Activated CD8-positive, alpha-beta T cell treated with anti-CD3 and anti-CD28 coated beads, Interleukin-2, amount 10 ng/mL, durations not matched to agents 7 days and 5 days (primary cell): ENCODE data around the gene CBX3. TPM values are rescaled to one million over a fixed set of nuclear protein-coding genes. Genes with fewer than 3 reads are reported as not detected.
"Not testable (repeated sequence)": the region's sequence is repeated elsewhere in the genome, so short reads cannot be mapped to it uniquely, and the experiment has no call there.

Experiments
- ATAC-seq: fragments of 150-1000 bp; cut with Tn5 transposase; one replicate; pipeline ENCODE4 v1.10.0; 2021; ENCODE audit warnings: moderate library complexity
- CTCF ChIA-PET: fragments of 350-600 bp; sonication (Branson Sonifier 250); formaldehyde crosslinking; loops from one replicate; lab custom pipeline; 2021; ENCODE audit warnings: antibody characterized with exemption; lab: Charles Lee
- POLR2A ChIA-PET: fragments of 350-600 bp; sonication (Branson Sonifier 250); formaldehyde crosslinking; loops from one replicate; lab custom pipeline; 2021; ENCODE audit warnings: antibody characterized with exemption; lab: Charles Lee
- DNase-seq: peaks from one replicate; pipeline ENCODE4 v3.0.0-alpha.2; 2020
- H3K27ac Mint-ChIP-seq: one replicate; pipeline ENCODE4 v1.8.0; 2021; ENCODE audit warnings: mild to moderate bottlenecking, mixed read lengths
- H3K27me3 Mint-ChIP-seq: one replicate; pipeline ENCODE4 v1.8.0; 2021; ENCODE audit warnings: low read depth, mixed read lengths
- H3K36me3 Mint-ChIP-seq: one replicate; pipeline ENCODE4 v1.8.0; 2021; ENCODE audit warnings: low read depth, mixed read lengths
- H3K4me1 Mint-ChIP-seq: one replicate; pipeline ENCODE4 v1.8.0; 2021; ENCODE audit warnings: low read depth, mixed read lengths
- H3K4me3 Mint-ChIP-seq: one replicate; pipeline ENCODE4 v1.8.0; 2021; ENCODE audit warnings: mild to moderate bottlenecking, mixed read lengths
- H3K9me3 Mint-ChIP-seq: one replicate; pipeline ENCODE4 v1.8.0; 2022; ENCODE audit warnings: mixed read lengths; ENCODE audit not compliant: insufficient read depth
- total RNA-seq, 2 experiments: library from RNA; stranded (reverse); gene quantifications; one replicate each; pipeline ENCODE4 v1.2.3, GENCODE V29; 2021

Gene CBX3
- total RNA-seq, 2 experiments from 2014 or later, result 254 to 269 TPM

DNA sequence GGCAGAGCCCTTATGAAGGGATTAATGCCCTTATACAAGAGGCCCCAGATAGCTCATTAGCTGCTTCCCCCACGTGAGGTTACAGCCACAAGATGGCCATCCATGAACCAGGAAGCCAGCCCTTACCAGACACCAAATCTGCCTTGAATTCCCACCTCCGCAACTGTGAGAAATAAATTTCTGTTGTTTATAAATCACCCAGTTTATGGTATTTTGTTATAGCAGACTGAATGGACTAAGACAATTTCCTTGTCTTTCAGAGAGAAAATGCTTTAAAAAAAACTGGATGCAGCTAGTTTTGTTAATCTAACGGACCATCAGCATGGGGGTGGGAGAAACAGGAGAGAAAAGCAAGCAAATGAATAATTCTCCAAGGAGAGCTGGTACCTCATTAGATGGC, 36.5 kb downstream of the CBX3 start:
- Mint-ChIP-seq H3K4me1 (no peaks in the 10 kb centered on the region), H3K27me3 (peaks cover 2% of the 10 kb centered on the region), H3K27ac (no peak overlapping the region), H3K36me3 (no peaks in the 10 kb centered on the region), H3K4me3 (no peak overlapping the region), H3K9me3 (no peaks in the 10 kb centered on the region)
- ChIA-PET CTCF (interaction anchor here (1.3 kb wide), 1 partner anchor 24 kb away, joined by 3 read pairs; no protein-coding TSS in a partner anchor), POLR2A (no interaction called here)
- ATAC-seq, result no peak
- DNase-seq, result no peak

GRCh38 chr7:26245150-26245549, 43.6 kb downstream of the CBX3 start:
- ChIA-PET POLR2A (no interaction called here), CTCF (no interaction called here)
- DNase-seq (no peak), ATAC-seq (no peak)
- H3K27ac Mint-ChIP-seq, result no peak overlapping the region
- no peak overlapping the region for H3K4me3 Mint-ChIP-seq
- H3K4me1 Mint-ChIP-seq, result peaks cover 3% of the 10 kb centered on the region
- no peaks in the 10 kb centered on the region for H3K27me3 Mint-ChIP-seq
- H3K36me3 Mint-ChIP-seq, result no peaks in the 10 kb centered on the region
- H3K9me3 Mint-ChIP-seq, result no peaks in the 10 kb centered on the region

DNA sequence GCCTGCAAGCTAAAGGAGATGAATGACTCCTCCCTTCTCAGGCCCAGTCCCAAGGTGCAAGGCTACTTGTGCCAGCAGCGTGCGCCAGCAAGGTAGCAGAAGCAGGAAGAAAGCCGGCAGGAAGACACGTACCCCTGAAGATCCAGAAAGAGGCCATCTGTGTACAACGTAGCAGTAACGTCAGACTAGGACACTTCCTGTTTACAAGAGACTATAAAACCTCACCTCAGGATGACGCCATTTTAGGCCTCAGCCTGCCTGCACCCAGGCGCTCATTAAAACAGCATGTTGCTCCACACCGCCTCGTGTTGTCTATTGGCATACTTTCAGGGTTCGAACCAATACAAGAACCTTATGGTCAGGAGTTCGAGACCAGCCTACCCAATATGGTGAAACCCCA, 48.7 kb downstream of the CBX3 start:
- Mint-ChIP-seq H3K9me3 (no peaks in the 10 kb centered on the region), H3K4me3 (no peak overlapping the region), H3K27me3 (no peaks in the 10 kb centered on the region), H3K36me3 (no peaks in the 10 kb centered on the region), H3K27ac (no peak overlapping the region), H3K4me1 (peaks cover 5% of the 10 kb centered on the region)
- ATAC-seq, result no peak
- CTCF ChIA-PET, result no interaction called here
- POLR2A ChIA-PET, result no interaction called here
- no peak for DNase-seq

DNA sequence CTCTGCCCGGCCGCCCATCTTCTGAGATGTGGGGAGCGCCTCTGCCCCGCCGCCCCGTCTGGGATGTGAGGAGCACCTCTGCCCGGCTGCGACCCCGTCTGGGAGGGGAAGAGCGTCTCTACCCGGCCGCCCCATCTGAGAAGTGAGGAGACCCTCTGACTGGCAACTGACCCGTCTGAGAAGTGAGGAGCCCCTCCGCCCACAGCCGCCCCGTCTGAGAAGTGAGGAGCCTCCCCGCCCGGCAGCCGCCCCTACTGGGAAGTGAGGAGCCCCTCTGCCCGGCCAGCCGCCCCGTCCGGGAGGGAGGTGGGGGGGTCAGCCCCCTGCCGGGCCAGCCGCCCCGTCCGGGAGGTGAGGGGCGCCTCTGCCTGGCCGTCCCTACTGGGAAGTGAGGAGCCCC, 60.3 kb downstream of the CBX3 start:
- ATAC-seq, H3K9me3 Mint-ChIP-seq, H3K4me3 Mint-ChIP-seq, H3K36me3 Mint-ChIP-seq, H3K4me1 Mint-ChIP-seq, DNase-seq, CTCF ChIA-PET, POLR2A ChIA-PET, H3K27ac Mint-ChIP-seq: not testable (repeated sequence)
- H3K27me3 Mint-ChIP-seq, result peaks cover 11% of the 10 kb centered on the region

Other genes with a start within 250 kb of the CBX3 start
- gene NFE2L3, start 49.5 kb upstream of the CBX3 start, total RNA-seq, result 10 to 100 TPM in 1 of 2 experiments, 1 to 10 TPM in 1; 9.7 to 10.4 TPM
- gene HNRNPA2B1, start 999 bp upstream of the CBX3 start, total RNA-seq, result 100 to 1,000 TPM; 882 to 899 TPM
- 10 to 100 TPM; 39.2 to 42.7 TPM for gene SNX10, start 90.1 kb downstream of the CBX3 start, total RNA-seq